H1 (cell line): ENCODE measurements around the gene HBQ1.

ENCODE experiments used
- ATF3 ChIP-seq: IDR thresholded peaks from 2 replicates; pipeline ENCODE4 v1.6.1; 2011; ENCODE audit warnings: low read depth, mild to moderate bottlenecking, low read length; ENCODE audit not compliant: insufficient read depth
- E2F6 ChIP-seq: IDR thresholded peaks from 2 replicates; pipeline ENCODE4 v1.6.1; 2012; ENCODE audit warnings: inconsistent platforms
- EP300 ChIP-seq, 2 experiments: IDR thresholded peaks; 1 replicate in 1 of 2; 2 replicates in 1 of 2; pipeline ENCODE4 v1.6.1; 2011 to 2012; ENCODE audit warnings: low read depth in 2 of 2, low read length in 2 of 2, mild to moderate bottlenecking in 2 of 2, borderline replicate concordance in 1 of 2, inconsistent platforms in 1 of 2, moderate library complexity in 1 of 2
- JUN ChIP-seq: IDR thresholded peaks from 2 replicates; pipeline ENCODE4 v1.6.1; 2011; ENCODE audit warnings: low read depth, mild to moderate bottlenecking, improper control_type of control experiment, low read length
- PHF8 ChIP-seq: fragments of 200-600 bp; sonication (generic); conservative IDR thresholded peaks from 2 replicates; pipeline ENCODE4 v1.7.1; 2012; ENCODE audit warnings: low read depth, mild to moderate bottlenecking, inconsistent platforms, low read length, moderate library complexity
- POLR2A ChIP-seq, 2 experiments: IDR thresholded peaks; 1 replicate in 1 of 2; 2 replicates in 1 of 2; pipeline ENCODE4 v1.6.1; 2011; ENCODE audit warnings: low read depth in 2 of 2, low read length in 2 of 2, mild to moderate bottlenecking in 2 of 2; ENCODE audit errors: control extremely low read depth in 1 of 2
- TF ChIP-seq, protein P1 (sequence below), 3 experiments: IDR thresholded peaks; 1 replicate in 2 of 3; 2 replicates in 1 of 3; pipeline versions ENCODE4 v1.5.1 to v1.6.1; 2011; ENCODE audit warnings: low read length in 3 of 3, mild to moderate bottlenecking in 3 of 3, inconsistent platforms in 2 of 3, low read depth in 1 of 3, moderate library complexity in 1 of 3; ENCODE audit not compliant: insufficient read depth in 1 of 3; ENCODE audit errors: control extremely low read depth in 1 of 3

- TF ChIP-seq EP300 (IDR thresholded peaks at IDR 0.05; ENCODE audit: borderline replicate concordance in 1 of 2, low read depth in 2 of 2, low read length in 2 of 2): no peak
- no peak for TF ChIP-seq PHF8
- no peak for TF ChIP-seq POLR2A (IDR thresholded peaks at IDR 0.05; ENCODE audit: control extremely low read depth in 1 of 2, low read depth in 2 of 2, low read length in 2 of 2)
- no peak for TF ChIP-seq ATF3
- no peak for TF ChIP-seq E2F6
- TF ChIP-seq, protein P1, sequence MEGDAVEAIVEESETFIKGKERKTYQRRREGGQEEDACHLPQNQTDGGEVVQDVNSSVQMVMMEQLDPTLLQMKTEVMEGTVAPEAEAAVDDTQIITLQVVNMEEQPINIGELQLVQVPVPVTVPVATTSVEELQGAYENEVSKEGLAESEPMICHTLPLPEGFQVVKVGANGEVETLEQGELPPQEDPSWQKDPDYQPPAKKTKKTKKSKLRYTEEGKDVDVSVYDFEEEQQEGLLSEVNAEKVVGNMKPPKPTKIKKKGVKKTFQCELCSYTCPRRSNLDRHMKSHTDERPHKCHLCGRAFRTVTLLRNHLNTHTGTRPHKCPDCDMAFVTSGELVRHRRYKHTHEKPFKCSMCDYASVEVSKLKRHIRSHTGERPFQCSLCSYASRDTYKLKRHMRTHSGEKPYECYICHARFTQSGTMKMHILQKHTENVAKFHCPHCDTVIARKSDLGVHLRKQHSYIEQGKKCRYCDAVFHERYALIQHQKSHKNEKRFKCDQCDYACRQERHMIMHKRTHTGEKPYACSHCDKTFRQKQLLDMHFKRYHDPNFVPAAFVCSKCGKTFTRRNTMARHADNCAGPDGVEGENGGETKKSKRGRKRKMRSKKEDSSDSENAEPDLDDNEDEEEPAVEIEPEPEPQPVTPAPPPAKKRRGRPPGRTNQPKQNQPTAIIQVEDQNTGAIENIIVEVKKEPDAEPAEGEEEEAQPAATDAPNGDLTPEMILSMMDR (IDR thresholded peaks at IDR 0.05; ENCODE audit: control extremely low read depth in 1 of 3, insufficient read depth in 1 of 3, low read depth in 1 of 3, low read length in 3 of 3): no peak
- TF ChIP-seq JUN: no peak
Observed at GRCh38 chr16:138049-138417, 42.2 kb upstream of the HBQ1 start.
